Renal cortex interstitium (tissue), 11 donors: ENCODE results near the gene PPIF. TPM values are rescaled to one million over a fixed set of nuclear protein-coding genes. Genes with fewer than 3 reads are reported as not detected.

Experiments used
- DNase-seq, 11 donors: peaks; one replicate each; pipeline ENCODE4 v3.0.0-alpha.2; 2013; ENCODE audit warnings: low read depth in 9 of 11, low spot score in 4 of 11; ENCODE audit errors: extremely low read depth in 1 of 11
- polyA plus RNA-seq, 3 donors: library from polyadenylated mRNA; unstranded; fragments of 120-200 nt; gene quantifications; one replicate each; pipeline ENCODE4 v1.2.1, GENCODE V29; 2013; ENCODE audit not compliant: insufficient read length in 3 of 3

Gene PPIF
- polyA plus RNA-seq, 3 donors: 56.9 to 71.6 (median 66.1) TPM

DNA sequence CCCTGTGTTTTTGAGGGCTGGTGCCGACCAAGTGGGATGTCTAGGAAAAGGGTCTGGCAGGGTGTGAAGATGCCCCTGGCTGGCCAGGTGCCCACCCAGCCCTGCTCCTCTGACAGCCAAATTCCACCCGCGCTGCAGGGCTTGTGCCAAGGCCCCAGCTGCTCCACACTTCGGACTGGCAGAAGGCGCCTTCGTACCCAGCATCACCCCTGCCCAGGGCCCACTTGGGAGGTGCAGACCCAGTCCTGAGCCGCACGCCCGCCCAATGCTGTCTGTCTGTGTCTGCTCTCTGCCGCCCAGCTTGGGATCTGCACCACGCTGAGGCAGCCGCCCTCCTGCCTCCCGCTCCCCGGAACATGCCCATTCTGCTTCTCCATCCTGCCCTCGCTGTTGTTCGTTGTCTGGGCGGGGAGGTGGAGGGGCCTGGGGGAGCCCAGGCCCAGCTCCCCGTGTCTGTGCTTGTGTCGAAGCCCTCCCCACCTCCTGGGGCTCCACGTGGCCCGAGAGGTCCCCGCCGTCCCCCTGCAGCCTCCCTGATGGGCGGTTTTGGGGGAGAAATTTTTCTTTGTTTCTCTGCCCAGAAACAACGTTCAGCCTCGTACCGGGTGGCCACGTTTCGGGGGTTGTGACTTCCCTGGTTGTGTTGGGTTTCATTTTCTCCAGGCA, 36.9 kb upstream of the PPIF start:
- DNase-seq: no peak

DNA sequence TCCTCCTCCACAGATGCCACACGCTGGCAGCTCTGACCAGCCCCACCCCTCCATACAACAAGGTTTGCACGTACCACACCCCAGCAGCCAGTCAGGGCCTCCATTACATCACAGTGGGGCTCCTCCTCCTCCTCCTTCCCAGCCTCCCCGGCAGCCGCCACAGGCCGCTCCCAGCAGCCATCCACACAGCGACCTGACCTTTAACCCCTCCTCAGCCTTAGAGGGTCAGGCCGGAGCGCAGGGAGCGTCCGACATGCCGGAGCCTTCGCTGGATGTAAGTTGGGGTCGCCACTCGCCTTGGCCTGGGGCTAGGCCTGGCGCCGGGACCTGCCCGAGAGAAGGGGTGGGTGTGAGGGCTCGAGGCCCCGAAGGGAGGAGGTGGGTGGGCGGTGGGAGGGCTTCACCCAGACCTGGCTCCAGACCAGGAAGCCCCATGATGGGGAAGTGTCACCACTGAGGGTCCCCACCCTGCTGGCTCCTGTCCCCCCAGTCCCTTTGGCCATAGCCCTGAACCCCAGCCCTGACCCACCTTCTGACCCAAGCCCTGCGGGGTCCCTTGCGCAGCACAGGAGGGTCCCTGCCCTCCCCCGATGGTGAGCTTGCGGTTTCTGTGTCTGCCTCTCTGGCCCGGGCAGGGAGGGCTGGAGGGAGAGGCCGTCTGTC, 36.2 kb upstream of the PPIF start:
- DNase-seq: no peak

DNA sequence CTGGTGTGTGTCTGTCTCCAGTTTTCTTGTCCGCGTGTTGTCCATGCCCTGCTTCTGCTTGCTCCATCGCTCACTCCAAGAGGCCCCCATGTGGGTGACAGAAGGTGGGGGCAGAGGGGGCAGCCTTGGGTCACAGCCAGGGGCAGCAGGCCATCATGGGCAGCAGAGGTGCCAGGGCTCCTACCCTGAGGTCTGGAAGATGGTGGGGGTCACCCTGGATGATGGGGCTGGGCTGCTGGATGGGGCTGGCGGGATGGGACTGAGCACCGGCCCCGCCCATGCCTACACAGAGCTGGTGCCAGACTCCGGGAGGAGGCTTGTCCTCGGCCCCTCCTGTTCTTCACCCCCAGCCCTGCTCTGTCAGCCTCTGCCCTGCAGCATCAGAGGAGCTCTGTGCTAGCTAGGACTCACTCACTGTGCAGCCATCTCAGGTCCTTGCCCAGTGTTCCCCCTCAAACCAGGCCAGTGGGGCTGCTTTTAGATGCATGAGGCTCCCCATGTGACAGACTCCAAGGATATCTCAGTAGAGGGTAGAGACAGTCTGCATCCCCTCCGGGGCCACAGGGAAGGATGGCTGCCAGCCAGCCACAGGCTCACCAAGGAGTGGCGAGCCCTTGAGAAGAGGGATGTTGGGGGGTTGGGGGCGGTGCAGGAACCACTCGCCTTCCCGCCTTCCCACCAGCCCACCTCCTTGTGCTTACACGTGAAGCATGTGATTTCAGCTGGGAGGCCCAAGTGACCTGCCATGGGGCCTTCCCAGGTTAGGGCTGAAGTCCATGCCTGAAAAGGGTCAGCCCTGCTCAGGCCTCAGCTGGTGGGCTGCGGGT, 35.5 kb upstream of the PPIF start:
- no peak for DNase-seq

DNA sequence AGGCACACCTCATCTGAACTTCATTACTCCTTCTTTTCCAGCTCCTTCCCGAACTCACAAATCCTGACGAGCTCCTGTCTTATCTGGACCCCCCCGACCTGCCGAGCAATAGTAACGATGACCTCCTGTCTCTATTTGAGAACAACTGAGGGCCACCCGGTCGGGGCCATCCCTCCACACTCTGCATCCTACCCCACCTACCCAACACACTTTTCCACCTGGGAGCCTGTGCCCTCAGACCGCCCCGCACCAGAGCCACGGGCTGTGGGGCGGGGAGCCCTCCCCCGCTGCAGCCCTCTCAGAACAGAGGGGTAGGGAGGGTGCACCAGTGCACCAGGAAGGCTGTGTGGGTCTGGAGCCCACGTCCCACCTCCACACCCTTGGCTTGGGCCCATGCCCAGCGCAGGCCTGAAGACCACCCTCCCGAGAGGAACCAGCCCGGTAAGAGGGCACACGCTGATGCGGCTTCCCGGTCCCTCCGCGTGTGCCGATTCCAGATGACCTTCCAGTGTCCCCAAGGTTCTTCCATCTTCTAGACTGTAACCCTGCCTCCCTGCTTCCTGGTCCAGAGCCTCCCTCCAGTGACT, 34.6 kb upstream of the PPIF start:
- no peak for DNase-seq

DNA sequence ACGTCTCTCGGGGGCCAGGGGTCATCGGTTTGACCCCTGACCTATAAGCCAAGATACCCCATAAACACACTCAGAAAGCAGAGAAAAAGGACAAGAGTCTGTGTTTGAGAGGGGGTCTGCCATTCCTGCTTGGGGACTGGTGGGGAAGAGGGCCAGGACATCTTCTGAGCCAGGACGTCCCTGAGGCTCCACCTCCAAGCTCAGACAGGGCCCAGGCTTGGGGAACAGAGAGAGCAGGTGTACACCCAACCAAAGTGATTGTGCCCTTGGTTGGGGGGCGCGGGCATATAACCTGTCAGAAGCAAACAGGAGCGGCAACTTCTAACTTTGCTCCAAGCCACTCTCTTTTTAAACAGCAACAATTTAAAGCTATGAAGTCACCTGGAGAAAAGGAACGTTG, 33.9 kb upstream of the PPIF start:
- no peak for DNase-seq

DNA sequence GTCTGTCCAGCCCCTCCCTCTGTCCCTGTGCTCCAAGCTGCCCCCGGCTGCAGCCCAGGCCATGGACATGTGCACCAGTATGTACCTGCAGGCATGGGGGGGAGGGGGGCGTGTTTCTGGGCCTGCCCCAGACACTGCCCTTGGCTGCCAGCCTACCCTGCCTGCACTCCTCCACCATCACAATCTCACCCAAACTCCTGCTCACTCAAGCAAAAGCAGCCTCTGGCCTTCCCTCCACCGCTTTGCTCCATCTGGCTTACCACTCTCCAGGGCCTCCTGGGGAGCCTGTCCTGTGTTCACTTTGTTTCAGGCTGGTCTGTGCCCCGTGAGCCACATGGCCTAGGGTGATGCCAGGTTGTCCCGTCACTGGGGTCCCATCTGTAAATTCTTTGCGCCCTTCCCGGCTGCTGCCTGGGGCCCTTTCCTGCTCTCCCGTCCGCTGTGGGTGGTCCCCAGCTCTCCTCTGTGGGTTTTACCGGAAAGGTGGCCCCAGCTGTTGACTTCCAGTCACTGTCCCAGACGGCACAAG, 33.3 kb upstream of the PPIF start:
- DNase-seq: no peak

DNA sequence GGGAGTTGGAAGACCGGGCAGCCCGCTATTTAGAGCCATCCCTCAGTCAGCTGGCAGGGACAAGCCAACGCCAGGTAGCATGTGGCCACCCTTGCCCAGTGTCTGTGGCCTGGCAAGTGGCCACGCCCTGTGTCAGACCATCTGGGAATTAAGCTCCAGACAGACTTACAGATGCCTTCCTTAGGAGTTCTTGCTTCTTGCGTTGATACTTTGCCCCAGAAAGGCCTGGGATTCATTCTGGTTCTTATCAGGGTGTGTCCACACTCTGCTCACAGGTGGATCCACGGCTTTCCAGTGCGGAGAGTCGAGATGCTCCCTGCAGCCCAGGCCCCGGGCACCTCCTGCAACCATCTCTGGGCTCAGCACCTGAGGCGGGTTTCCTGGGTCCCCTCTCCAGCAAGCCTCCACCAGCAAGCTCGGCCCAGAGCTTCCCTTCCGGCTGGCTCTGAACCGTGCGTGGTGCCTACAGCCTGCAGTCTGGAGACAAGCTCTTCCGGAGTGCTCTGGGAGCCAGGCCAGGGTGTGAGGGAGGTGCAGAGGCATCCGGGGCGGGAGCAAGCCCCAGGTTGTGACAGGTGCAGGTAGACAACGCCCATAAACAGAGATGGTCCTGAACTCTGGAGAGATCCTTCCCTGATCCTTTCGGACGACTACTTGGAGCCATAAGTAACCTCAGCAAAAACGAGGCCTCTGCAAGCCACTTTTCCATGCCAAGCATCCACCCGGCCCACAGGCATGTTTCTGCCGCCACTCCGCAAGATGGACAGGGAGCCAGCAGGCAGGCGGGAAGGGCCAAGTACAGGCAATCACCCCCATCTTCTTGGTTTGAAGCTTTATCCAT, 32.3 kb upstream of the PPIF start:
- no peak for DNase-seq

DNA sequence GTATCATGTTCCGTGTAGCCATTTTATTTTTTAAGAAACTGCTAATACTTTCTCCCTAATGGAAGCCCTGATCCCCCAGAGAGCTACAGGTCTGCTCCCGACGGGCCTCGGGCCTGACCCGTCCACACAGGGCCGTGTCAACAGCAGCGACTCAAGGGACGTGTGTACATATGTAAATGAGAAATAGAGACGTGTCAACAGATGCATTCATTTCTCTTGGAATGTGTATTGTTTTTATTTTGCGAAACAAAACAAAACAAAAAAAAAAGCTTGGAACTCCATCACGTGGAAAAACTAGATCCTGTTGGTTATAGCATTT, 31.7 kb upstream of the PPIF start:
- DNase-seq: no peak

DNA sequence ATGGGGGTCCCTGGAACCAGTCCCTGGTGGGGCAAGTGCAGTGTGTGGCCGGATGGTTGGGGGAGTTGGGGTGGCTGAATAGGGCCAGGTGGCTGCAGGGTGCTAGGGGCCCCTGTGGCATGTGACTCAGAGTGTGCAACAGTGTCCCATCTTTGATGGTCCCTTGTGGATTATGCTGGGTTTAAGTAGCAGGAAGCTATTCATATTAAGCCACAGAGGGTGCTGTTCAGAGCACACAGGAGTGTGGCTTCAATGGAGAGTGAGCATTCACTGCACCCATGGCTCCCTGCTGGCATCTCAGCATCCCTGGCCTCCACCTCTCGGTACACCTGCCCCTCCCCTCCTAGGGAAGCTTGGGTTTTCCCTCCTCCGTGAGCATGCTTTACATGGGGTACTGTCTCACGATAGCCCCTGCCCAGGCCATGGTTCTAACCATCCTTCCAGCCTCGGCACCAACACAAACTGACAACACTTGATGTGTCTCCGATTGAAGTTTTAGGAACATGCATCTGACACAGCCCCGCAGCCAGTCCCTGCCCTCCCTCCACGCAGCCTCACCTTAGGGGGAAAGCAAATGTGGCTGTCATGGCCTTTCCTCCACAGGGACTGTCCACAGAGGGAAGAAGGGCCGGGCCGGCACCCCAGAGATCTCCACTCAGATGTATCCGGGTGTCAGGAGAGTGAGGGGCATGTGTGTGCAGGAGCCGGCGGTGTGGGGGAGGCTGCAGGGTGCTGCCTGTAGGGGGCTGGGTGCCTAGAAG, 30.4 kb upstream of the PPIF start:
- no peak for DNase-seq

DNA sequence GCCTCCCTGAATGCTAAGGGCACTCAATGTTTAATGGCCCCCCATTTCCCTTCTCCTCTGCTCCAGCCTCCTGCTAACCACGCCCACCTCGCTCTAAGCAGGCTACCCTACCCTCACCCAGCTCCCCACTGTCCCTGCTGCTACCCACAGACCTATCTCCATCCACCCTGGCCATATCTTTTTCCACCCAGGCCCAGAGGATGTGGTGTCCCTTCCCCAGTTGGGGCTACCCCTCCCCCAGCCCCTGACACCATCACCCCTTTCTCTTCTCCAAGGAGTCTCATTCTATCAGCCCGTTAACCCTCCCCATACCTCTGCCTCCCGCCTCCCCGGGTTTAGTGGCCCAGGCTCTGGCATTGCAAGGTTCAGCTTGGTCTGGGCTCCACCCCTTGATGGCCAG, 28.9 kb upstream of the PPIF start:
- no peak for DNase-seq

DNA sequence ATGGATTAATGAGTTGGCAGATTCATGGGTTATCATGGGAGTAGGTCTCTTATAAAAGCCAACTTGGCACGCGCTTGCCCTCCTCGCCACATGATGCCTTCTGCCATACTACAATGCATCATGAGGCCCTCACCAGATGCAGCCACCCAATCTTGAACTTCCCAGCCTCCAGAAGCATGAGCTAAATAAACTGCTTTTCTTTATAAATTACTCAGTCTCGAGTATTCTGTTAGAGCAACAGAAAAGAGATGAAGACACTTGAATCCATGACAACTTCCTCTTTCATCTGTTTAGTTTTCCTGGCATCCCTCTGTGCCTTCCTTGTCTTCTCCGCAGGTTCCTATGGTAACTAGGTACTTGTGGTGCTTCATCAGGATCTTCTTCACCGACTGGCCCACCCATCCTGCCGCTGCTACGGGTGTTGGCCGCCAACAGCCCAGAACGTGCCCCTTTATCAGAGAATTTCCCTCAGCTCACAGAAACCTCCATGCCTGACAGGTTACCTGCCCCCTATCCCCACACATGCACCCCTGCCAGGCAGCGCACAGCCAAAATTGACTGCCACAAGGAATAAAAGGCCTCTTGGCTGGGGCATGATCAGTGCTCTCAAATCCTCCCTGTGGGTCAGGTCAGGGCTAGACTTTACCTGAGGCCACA, 28.0 kb upstream of the PPIF start:
- no peak for DNase-seq

DNA sequence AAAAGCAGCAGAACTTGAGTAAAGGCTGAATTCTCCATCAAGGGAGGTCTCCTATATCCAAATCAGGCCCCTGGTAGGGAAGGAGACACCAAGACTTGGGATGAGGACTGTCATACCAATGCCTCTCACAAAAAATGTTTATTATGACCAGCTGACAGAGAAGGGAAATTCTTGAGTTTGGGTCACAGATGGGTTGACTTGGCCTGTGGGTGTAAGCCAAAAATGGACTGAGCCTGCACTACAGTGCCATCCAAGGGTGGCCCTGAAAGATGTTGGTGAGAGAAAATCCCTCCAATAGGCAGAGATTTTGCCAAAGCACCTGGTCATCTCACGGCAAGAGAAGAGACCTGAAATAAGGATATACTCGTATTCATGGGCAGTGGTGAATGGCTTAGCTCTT, 27.0 kb upstream of the PPIF start:
- DNase-seq: no peak

DNA sequence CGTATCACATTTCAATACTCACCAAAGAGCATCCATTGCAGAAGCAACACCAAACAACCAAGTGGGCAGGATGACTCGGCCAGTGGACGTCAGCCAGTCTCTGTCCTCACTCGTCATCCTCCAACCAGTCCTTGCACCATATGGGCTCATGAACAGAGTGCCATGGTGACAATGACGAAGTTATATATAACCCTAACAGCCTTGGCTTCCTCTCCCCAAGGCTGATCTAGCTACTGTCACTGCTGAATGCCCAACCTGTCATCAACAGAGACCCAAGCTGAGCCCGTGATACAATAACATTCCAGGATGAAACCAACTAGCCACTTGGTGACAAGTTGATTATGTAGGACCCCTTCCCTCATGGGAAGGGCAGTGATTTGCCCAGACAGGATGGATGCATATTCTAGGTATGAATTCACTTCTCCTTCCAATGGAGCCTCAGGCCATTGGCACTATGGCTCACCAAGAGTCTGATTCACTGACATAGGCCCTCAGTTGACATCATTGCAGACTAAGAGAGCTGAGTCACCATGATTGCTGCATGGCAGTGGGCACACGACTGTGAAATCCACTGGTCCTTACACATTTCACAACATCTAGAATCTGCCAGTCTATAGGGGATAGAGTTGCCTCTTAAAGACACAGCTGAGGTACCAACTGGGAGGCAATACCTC, 26.3 kb upstream of the PPIF start:
- no peak for DNase-seq

DNA sequence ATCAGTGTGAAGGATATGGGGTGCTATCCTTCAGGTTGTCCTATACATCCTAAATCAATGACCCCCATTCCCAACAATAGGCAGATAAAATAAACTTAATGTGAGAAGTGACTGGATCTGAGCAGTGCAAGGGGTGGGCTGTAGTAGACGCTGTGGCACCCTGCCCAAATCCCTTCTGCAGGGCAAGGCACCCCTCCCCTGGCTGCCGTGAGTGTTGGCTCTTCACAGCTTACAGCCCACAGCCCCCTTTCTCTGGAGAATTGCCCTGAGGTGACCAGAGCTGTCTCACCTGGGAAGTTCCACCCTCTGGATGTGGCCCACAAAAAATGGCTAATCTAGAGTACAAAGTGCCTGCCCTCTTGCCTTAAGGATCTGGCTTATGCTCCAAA, 25.8 kb upstream of the PPIF start:
- DNase-seq: no peak

DNA sequence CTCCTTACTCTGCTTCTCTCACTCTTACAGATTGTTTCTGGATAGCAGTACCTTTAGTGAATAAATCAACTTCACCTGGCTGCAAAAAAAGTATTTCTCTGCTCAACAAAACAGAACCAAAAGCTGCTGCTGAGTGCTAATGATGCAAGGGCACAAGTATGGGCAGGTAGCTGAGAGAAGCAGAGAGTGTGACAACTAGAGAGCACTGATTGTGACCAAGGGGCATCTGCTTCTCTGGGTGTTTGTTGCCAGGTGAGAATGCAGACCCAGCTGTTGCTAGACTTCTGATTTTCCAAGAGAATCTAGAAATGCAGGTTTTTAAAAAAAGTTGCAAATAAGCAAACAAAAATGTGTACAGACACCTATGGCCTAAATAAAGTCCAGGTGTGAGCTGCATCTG, 25.3 kb upstream of the PPIF start:
- no peak for DNase-seq

DNA sequence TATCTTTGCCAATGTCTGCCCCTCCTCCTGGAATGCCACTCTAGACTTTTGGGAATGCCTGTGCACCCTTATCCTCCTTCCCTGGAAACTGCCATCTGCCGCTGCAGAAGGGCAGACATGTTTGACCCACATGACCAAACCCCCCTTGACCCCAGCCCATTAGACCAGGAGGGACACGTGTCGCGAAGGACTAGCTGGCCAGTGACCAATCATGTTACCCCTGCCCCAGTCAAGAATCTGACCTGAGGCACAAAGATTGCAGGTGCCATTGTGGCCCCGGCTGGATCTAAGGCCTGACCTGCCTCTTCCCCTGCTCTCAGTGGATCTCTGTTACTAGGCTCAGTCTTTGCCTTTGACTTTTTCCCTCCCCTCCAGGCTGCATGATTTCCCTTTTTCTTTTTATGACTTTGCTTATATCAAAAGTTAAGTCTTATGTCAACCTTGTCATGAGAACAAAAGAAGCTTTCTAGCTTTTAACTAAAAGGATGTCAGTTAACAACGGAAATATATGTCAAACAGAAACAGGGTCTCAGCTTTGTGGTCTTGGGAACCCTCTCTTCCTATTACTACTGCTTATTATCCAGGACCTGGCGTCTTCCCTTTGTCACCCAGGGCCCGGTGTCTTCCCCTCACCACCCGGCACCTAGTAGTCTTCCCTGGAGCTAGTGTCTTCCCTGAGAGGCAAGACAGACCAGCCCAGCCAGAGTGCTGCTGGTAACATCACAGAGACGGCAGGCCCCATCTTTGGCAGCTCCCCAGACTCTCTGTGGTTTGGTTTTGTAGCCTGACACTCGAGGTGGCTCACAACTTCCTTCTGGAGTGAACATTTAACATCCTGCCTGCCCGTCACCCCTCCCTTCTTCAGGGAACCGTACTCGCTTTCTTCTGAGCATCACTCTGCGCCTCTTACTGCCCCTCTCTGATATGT, 24.4 kb upstream of the PPIF start:
- DNase-seq: peak in 2 of 11 donors; percentile 23 to 34
